Measurements from ENCODE around the gene WDR75.

Gene WDR75

GRCh38 chr2:189519631-189520387 is 78.5 kb downstream of the WDR75 start:
- Mint-ChIP-seq H3K27me3 (ENCODE audit: low read depth) (peaks cover 4% of the 10 kb centered on the region), H3K4me1 (ENCODE audit: low read depth) (no peaks in the 10 kb centered on the region), H3K9me3 (no peaks in the 10 kb centered on the region), H3K4me3 (no peak overlapping the region), H3K27ac (no peak overlapping the region), H3K36me3 (ENCODE audit: low read depth) (no peaks in the 10 kb centered on the region)

- no peaks in the 10 kb centered on the region for H3K9me3 Mint-ChIP-seq
- no peak overlapping the region for H3K27ac Mint-ChIP-seq
- no peak overlapping the region for H3K4me3 Mint-ChIP-seq
- peaks cover 7% of the 10 kb centered on the region for H3K27me3 Mint-ChIP-seq (ENCODE audit: low read depth)
- no peaks in the 10 kb centered on the region for H3K4me1 Mint-ChIP-seq (ENCODE audit: low read depth)
- H3K36me3 Mint-ChIP-seq (ENCODE audit: low read depth): no peaks in the 10 kb centered on the region
Measured at GRCh38 chr2:189521699-189522434, 80.6 kb downstream of the WDR75 start.

DNA sequence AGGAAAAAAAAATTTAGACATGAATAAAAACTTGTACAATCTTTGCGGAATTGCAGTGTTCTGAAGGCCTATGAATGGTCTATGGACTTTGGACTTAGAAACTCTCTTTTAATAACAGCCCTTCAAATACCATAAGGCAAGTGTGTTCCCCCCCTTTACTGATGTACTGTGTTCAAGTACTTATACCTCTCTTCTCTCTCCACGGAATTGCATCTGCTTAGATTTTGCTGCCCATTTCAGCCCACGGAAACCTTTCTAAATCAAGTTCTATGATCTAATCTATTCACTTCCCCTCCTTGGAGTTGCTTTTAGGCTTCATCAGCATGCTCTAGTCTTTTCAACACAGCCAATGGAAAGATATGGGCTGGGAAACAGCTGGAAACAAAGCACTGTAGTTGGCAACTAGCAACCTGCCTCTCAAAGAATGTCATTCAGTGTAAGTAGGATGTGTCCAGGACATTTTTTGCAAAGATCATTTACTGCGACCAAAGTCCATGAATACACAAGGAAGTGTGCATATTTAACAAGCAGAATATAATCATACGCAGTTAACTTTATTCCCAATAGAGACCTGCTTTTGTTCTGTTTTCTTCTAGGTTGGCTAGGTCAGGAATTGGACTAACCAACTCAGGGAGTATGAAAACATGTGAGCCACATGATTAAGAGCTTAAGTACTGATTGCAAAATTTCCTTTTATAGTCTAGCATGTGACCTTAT is 81.3 kb downstream of the WDR75 start:
- no peaks in the 10 kb centered on the region for H3K9me3 Mint-ChIP-seq
- no peaks in the 10 kb centered on the region for H3K36me3 Mint-ChIP-seq (ENCODE audit: low read depth)
- no peaks in the 10 kb centered on the region for H3K4me1 Mint-ChIP-seq (ENCODE audit: low read depth)
- no peak overlapping the region for H3K27ac Mint-ChIP-seq
- H3K27me3 Mint-ChIP-seq (ENCODE audit: low read depth): peaks cover 4% of the 10 kb centered on the region
- no peak overlapping the region for H3K4me3 Mint-ChIP-seq

DNA sequence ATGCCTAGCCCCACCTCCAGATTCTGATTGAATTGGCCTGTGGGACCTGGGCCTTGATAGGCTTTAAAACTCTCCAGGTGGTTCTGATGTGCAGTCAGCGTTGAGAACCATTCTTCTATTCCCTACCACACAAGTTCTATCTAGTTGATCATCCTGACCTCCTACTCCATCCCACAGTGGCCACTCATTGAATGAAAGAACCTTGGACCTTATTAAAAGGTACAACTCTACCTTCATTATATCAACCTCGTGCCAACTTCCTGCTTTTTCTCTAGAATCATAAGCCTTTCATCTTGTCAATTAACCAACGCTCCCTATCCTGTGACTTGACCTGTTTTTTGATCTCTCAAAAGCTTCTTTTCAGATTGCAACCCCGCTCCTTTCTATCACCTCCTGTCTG is 83.5 kb downstream of the WDR75 start:
- no peaks in the 10 kb centered on the region for H3K9me3 Mint-ChIP-seq
- H3K4me1 Mint-ChIP-seq (ENCODE audit: low read depth): no peaks in the 10 kb centered on the region
- no peak overlapping the region for H3K27ac Mint-ChIP-seq
- H3K36me3 Mint-ChIP-seq (ENCODE audit: low read depth): no peaks in the 10 kb centered on the region
- H3K4me3 Mint-ChIP-seq: no peak overlapping the region
- peaks cover 4% of the 10 kb centered on the region for H3K27me3 Mint-ChIP-seq (ENCODE audit: low read depth)
